HG03064 (cell line): ENCODE results near the gene SDF4.

Experiments used
- ATAC-seq: cut with Tn5 transposase; IDR thresholded peaks from one replicate; pipeline ENCODE4 v1.9.1; 2021; ENCODE audit warnings: low read depth; ENCODE audit not compliant: unreplicated experiment

SDF4 gene

GRCh38 chr1:1242461-1243265 lies 10.9 kb upstream of the SDF4 start:
- ATAC-seq = no peak

GRCh38 chr1:1241588-1242219 lies 9.9 kb upstream of the SDF4 start:
- ATAC-seq = no peak

GRCh38 chr1:1240822-1241587 lies 9.2 kb upstream of the SDF4 start:
- no peak for ATAC-seq

GRCh38 chr1:1240348-1240732 lies 8.5 kb upstream of the SDF4 start:
- no peak for ATAC-seq

- no peak for ATAC-seq
Observed at GRCh38 chr1:1239614-1240347, 8.0 kb upstream of the SDF4 start.

GRCh38 chr1:1239227-1239613 lies 7.4 kb upstream of the SDF4 start:
- no peak for ATAC-seq

- ATAC-seq = no peak
Observed at GRCh38 chr1:1238702-1239178, 6.9 kb upstream of the SDF4 start.

GRCh38 chr1:1237874-1238701 lies 6.3 kb upstream of the SDF4 start:
- no peak for ATAC-seq

- ATAC-seq = no peak
Observed at GRCh38 chr1:1236945-1237873, 5.4 kb upstream of the SDF4 start.

- ATAC-seq = no peak
Observed at GRCh38 chr1:1236176-1236763, 4.5 kb upstream of the SDF4 start.

GRCh38 chr1:1235016-1235744 lies 3.4 kb upstream of the SDF4 start:
- no peak for ATAC-seq

GRCh38 chr1:1234180-1234808 lies 2.5 kb upstream of the SDF4 start:
- ATAC-seq = no peak

- no peak for ATAC-seq
Observed at GRCh38 chr1:1233567-1233892, 1.7 kb upstream of the SDF4 start.

- no peak for ATAC-seq
Observed at GRCh38 chr1:1232796-1233566, 1.2 kb upstream of the SDF4 start.

GRCh38 chr1:1232208-1232795 lies 501 bp upstream of the SDF4 start, which contains the start of gene B3GALT6:
Gene B3GALT6, plus strand, starts transcription at chr1:1232237. Its CDS starts 42 bp downstream, at chr1:1232279.
- ATAC-seq = no peak

GRCh38 chr1:1230656-1231399 lies 973 bp downstream of the SDF4 start:
- ATAC-seq = no peak
